Caco-2 (cell line): ENCODE data around the gene ENOX1. TPM values are rescaled to one million over a fixed set of nuclear protein-coding genes. Genes with fewer than 3 reads are reported as not detected.

Source experiments
- Bru-seq: library from RNA; stranded (reverse); fragments of 400-500 nt; gene quantifications from one replicate; lab custom pipeline; 2021; lab: Mats Ljungman, UMichigan
- BruChase-seq, 2 experiments: library from RNA; stranded (reverse); fragments of 400-500 nt; gene quantifications; one replicate each; lab custom pipeline; 2021; lab: Mats Ljungman, UMichigan
- BruUV-seq: library from RNA; stranded (reverse); fragments of 400-500 nt; replicated peaks from 2 replicates; lab custom pipeline; 2021; lab: Mats Ljungman, UMichigan
- CTCF ChIA-PET: fragments of 300-600 bp; sonication (Branson Sonifier 250); formaldehyde crosslinking; loops from one replicate; lab custom pipeline; 2022; ENCODE audit warnings: antibody characterized with exemption; lab: Charles Lee
- POLR2A ChIA-PET: fragments of 300-600 bp; sonication (Branson Sonifier 250); formaldehyde crosslinking; loops from one replicate; lab custom pipeline; 2022; ENCODE audit warnings: antibody characterized with exemption; lab: Charles Lee
- DNase-seq, 2 experiments: peaks; one replicate each; pipeline versions ENCODE4 v3.0.0 to v3.0.0-alpha.2; 2020 to 2022
- H3K27me3 ChIP-seq: replicated peaks from 2 replicates; pipeline ENCODE4 v1.6.0; 2011; ENCODE audit warnings: low read length; ENCODE audit not compliant: control insufficient read depth, insufficient read depth
- H3K36me3 ChIP-seq: 2 replicates; pipeline ENCODE4 v1.5.1; 2011; ENCODE audit warnings: low read length; ENCODE audit not compliant: control insufficient read depth, insufficient read depth
- H3K4me1 ChIP-seq: fragments of 250-450 bp; sonication (Bioruptor Pico); 2 replicates; pipeline ENCODE4 v1.5.1; 2020; ENCODE audit warnings: mild to moderate bottlenecking
- H3K4me3 ChIP-seq: 2 replicates; pipeline ENCODE4 v1.5.1; 2011; ENCODE audit warnings: low read depth, mild to moderate bottlenecking, control low read depth, low read length
- H3K9me3 ChIP-seq: fragments of 250-450 bp; sonication (Bioruptor Pico); 2 replicates; pipeline ENCODE4 v1.5.1; 2020; ENCODE audit warnings: mild to moderate bottlenecking, moderate library complexity
- H3K27ac Mint-ChIP-seq: one replicate; pipeline ENCODE4 v1.8.0; 2022; ENCODE audit warnings: mixed read lengths; ENCODE audit not compliant: unreplicated experiment
- H3K27me3 Mint-ChIP-seq: one replicate; pipeline ENCODE4 v1.8.0; 2022; ENCODE audit warnings: mixed read lengths; ENCODE audit not compliant: insufficient read depth, unreplicated experiment
- H3K36me3 Mint-ChIP-seq: one replicate; pipeline ENCODE4 v1.8.0; 2022; ENCODE audit warnings: mild to moderate bottlenecking, mixed read lengths; ENCODE audit not compliant: insufficient read depth, unreplicated experiment
- H3K4me1 Mint-ChIP-seq: one replicate; pipeline ENCODE4 v1.8.0; 2022; ENCODE audit warnings: low read depth, mixed read lengths; ENCODE audit not compliant: unreplicated experiment
- H3K4me3 Mint-ChIP-seq: one replicate; pipeline ENCODE4 v1.8.0; 2022; ENCODE audit warnings: mild to moderate bottlenecking, moderate library complexity, mixed read lengths; ENCODE audit not compliant: unreplicated experiment
- H3K9me3 Mint-ChIP-seq: one replicate; pipeline ENCODE4 v1.8.0; 2022; ENCODE audit warnings: mixed read lengths; ENCODE audit not compliant: unreplicated experiment
- CTCF ChIP-seq, 2 experiments: fragments of 200-600 bp in 1 of 2; IDR thresholded peaks; 1 replicate in 1 of 2; 2 replicates in 1 of 2; pipeline versions ENCODE4 v1.5.1 to v1.8.0; 2011 to 2022; ENCODE audit warnings: antibody characterized with exemption in 1 of 2, control low read depth in 1 of 2, inconsistent platforms in 1 of 2, low read depth in 1 of 2, low read length in 1 of 2, mild to moderate bottlenecking in 1 of 2, moderate library complexity in 1 of 2; ENCODE audit not compliant: insufficient read depth in 1 of 2, severe bottlenecking in 1 of 2, unreplicated experiment in 1 of 2
- intact Hi-C: fragments of 100-400 bp; cut with micrococcal nuclease; formaldehyde crosslinking; loops from one replicate; pipeline ENCODE4 v1.10.0; 2022; ENCODE audit not compliant: unreplicated experiment
- long read RNA-seq: library from polyadenylated mRNA; stranded (forward); transcript quantifications from one replicate; pipeline ENCODE4 v2.0.0, GENCODE V29; 2022
- total RNA-seq: library from RNA; stranded (reverse); gene quantifications from 2 replicates; pipeline ENCODE4 v1.2.3, GENCODE V29; 2022

The ENOX1 gene
- total RNA-seq = 9.1 and 10.4 TPM in 2 replicates
- percentile 60 among the genes with signal in this experiment for Bru-seq, nascent RNA
- BruChase-seq, experiment 1, labeled RNA remaining after a 2-hour chase = percentile 56 among the genes with signal in this experiment
- BruChase-seq, experiment 2, labeled RNA remaining after a 6-hour chase = percentile 47 among the genes with signal in this experiment
- long read RNA-seq, partial matches to known transcripts = 6 of 30 reads
- long read RNA-seq, other reads (novel, unspliced or antisense) = 22 of 30 reads

GRCh38 chr13:43786766-43787517 lies at the start of gene ENOX1:
Gene ENOX1 (minus strand): TSS chr13:43786972.
- no peaks in the 10 kb centered on the region for H3K27me3 Mint-ChIP-seq
- H3K4me3 Mint-ChIP-seq = peak within 1 kb of the TSS; percentile 93
- Histone ChIP-seq H3K36me3 (no peaks in the 10 kb centered on the region), H3K27me3 (no peaks in the 10 kb centered on the region), H3K4me1 (peaks cover 7% of the 10 kb centered on the region; the same call in 1 of the 2 replicates), H3K9me3 (no peaks in the 10 kb centered on the region), H3K4me3 (peak within 1 kb of the TSS; percentile 84)
- H3K36me3 Mint-ChIP-seq = peaks cover 6% of the 10 kb centered on the region
- DNase-seq = peak; percentile 82 to 84
- H3K9me3 Mint-ChIP-seq = no peaks in the 10 kb centered on the region
- peaks cover 15% of the 10 kb centered on the region for H3K4me1 Mint-ChIP-seq
- ChIA-PET POLR2A (interaction anchor here (0.6 to 1.2 kb wide), 3 partner anchors 64 to 600 kb away, joined by 3 to 4 read pairs (median 3); no protein-coding TSS in a partner anchor), CTCF (interaction anchor here (0.6 to 1.4 kb wide), 9 partner anchors 18 to 518 kb away, joined by 3 to 7 read pairs (median 4); no protein-coding TSS in a partner anchor)
- intact Hi-C loops = loop anchor here (1.0 to 10.0 kb wide), 4 partner anchors 90 to 232 kb away; partner anchors contain the start of genes CCDC122 and LACC1
- no TSS peak for BruUV-seq
- peak in 1 of 2 experiments; percentile 22 for TF ChIP-seq CTCF (IDR thresholded peaks at IDR 0.05; ENCODE audit: insufficient read depth in 1 of 2, low read depth in 1 of 2, low read length in 1 of 2, severe bottlenecking in 1 of 2, unreplicated experiment in 1 of 2)
- peak within 1 kb of the TSS; percentile 88 for H3K27ac Mint-ChIP-seq

GRCh38 chr13:43835701-43836100 lies 48.9 kb upstream of the ENOX1 start:
- Histone ChIP-seq H3K9me3 (no peaks in the 10 kb centered on the region), H3K36me3 (no peaks in the 10 kb centered on the region), H3K4me1 (peaks cover 3% of the 10 kb centered on the region; the same call in 1 of the 2 replicates), H3K4me3 (no peak overlapping the region), H3K27me3 (no peaks in the 10 kb centered on the region)
- POLR2A ChIA-PET = no interaction called here
- H3K27ac Mint-ChIP-seq = no peak overlapping the region
- H3K4me3 Mint-ChIP-seq = no peak overlapping the region
- TF ChIP-seq CTCF (IDR thresholded peaks at IDR 0.05; ENCODE audit: insufficient read depth in 1 of 2, low read depth in 1 of 2, low read length in 1 of 2, severe bottlenecking in 1 of 2, unreplicated experiment in 1 of 2) = no peak
- no peaks in the 10 kb centered on the region for H3K36me3 Mint-ChIP-seq
- H3K4me1 Mint-ChIP-seq = peaks cover 5% of the 10 kb centered on the region
- H3K27me3 Mint-ChIP-seq = no peaks in the 10 kb centered on the region
- intact Hi-C loops = no loop called here
- no peaks in the 10 kb centered on the region for H3K9me3 Mint-ChIP-seq
- CTCF ChIA-PET = no interaction called here
- BruUV-seq = no TSS peak
- DNase-seq = no peak

- H3K4me1 Mint-ChIP-seq = peaks cover 13% of the 10 kb centered on the region
- H3K4me3 Mint-ChIP-seq = no peak overlapping the region
These were observed 44.3 kb upstream of the ENOX1 start for GRCh38 chr13:43831088-43831487.

More at GRCh38 chr13:43831088-43831487, 44.3 kb upstream of the ENOX1 start:
- no peak for TF ChIP-seq CTCF (IDR thresholded peaks at IDR 0.05; ENCODE audit: insufficient read depth in 1 of 2, low read depth in 1 of 2, low read length in 1 of 2, severe bottlenecking in 1 of 2, unreplicated experiment in 1 of 2)
- peaks cover 6% of the 10 kb centered on the region; the same call in 1 of the 2 replicates for H3K4me1 ChIP-seq
- Mint-ChIP-seq H3K27me3 (no peaks in the 10 kb centered on the region), H3K27ac (no peak overlapping the region), H3K36me3 (no peaks in the 10 kb centered on the region), H3K9me3 (no peaks in the 10 kb centered on the region)
- no peaks in the 10 kb centered on the region for H3K27me3 ChIP-seq
- no peak for DNase-seq
- ChIA-PET CTCF (no interaction called here), POLR2A (no interaction called here)
- intact Hi-C loops = no loop called here
- no TSS peak for BruUV-seq
- H3K4me3 ChIP-seq = no peak overlapping the region
- no peaks in the 10 kb centered on the region for H3K9me3 ChIP-seq
- H3K36me3 ChIP-seq = no peaks in the 10 kb centered on the region
